Left forelimb (tissue), 1 donor: ENCODE results near the gene TMC3.

Experiments used
- DNase-seq: peaks from one replicate; pipeline ENCODE4 v3.0.0-alpha.2; 2018; ENCODE audit warnings: low spot score

The TMC3 gene

GRCh38 chr15:81322676-81323253 is 51.2 kb downstream of the TMC3 start:
- no peak for DNase-seq

GRCh38 chr15:81321667-81322066 is 52.3 kb downstream of the TMC3 start:
- DNase-seq, result no peak

- DNase-seq, result no peak
Observed at GRCh38 chr15:81317642-81318017, 56.4 kb downstream of the TMC3 start.

- DNase-seq, result no peak
Observed at GRCh38 chr15:81316267-81316666, 57.7 kb downstream of the TMC3 start.

- no peak for DNase-seq
Observed at GRCh38 chr15:81315452-81316175, 58.4 kb downstream of the TMC3 start.

GRCh38 chr15:81314378-81314777 is 59.6 kb downstream of the TMC3 start:
- DNase-seq, result no peak

GRCh38 chr15:81313686-81314085 is 60.3 kb downstream of the TMC3 start:
- no peak for DNase-seq

GRCh38 chr15:81312790-81313543 is 61.0 kb downstream of the TMC3 start:
- no peak for DNase-seq

GRCh38 chr15:81311752-81312464 is 62.1 kb downstream of the TMC3 start:
- no peak for DNase-seq

- DNase-seq, result no peak
Observed at GRCh38 chr15:81310480-81310879, 63.5 kb downstream of the TMC3 start.

GRCh38 chr15:81309647-81310450 is 64.2 kb downstream of the TMC3 start:
- DNase-seq, result peak; percentile 3

- peak; percentile 14 for DNase-seq
Observed at GRCh38 chr15:81308260-81308659, 65.8 kb downstream of the TMC3 start.

GRCh38 chr15:81304226-81304625 is 69.8 kb downstream of the TMC3 start:
- peak; percentile 28 for DNase-seq

- peak; percentile 48 for DNase-seq
Observed at GRCh38 chr15:81303244-81304225, 70.5 kb downstream of the TMC3 start.

- DNase-seq, result no peak
Observed at GRCh38 chr15:81302701-81303109, 71.3 kb downstream of the TMC3 start.

GRCh38 chr15:81301815-81302399 is 72.1 kb downstream of the TMC3 start:
- no peak for DNase-seq

- DNase-seq, result peak; percentile 14
Observed at GRCh38 chr15:81301385-81301784, 72.6 kb downstream of the TMC3 start.

- DNase-seq, result no peak
Observed at GRCh38 chr15:81299630-81300273, 74.3 kb downstream of the TMC3 start.

GRCh38 chr15:81299156-81299555 is 74.9 kb downstream of the TMC3 start:
- DNase-seq, result no peak

- DNase-seq, result no peak
Observed at GRCh38 chr15:81298611-81299010, 75.4 kb downstream of the TMC3 start.
